Stomach smooth muscle (tissue), 2 donors: ENCODE results near the gene RALY.
A peak's percentile ranks its signal among the peaks of the same experiment; 100 is the strongest.

Experiments used
- H3K27ac ChIP-seq: one replicate; pipeline ENCODE4 v1.7.0; 2013; ENCODE audit warnings: mild to moderate bottlenecking, low read length, inconsistent platforms
- H3K27me3 ChIP-seq, 2 donors: one replicate each; pipeline ENCODE4 v1.7.0; 2013; ENCODE audit warnings: low read length in 2 of 2; ENCODE audit not compliant: insufficient read depth in 2 of 2, control insufficient read depth in 1 of 2
- H3K36me3 ChIP-seq, 2 donors: one replicate each; pipeline ENCODE4 v1.7.0; 2013; ENCODE audit warnings: low read length in 2 of 2; ENCODE audit not compliant: control insufficient read depth in 2 of 2, insufficient read depth in 2 of 2
- H3K4me1 ChIP-seq: one replicate; pipeline ENCODE4 v1.7.0; 2013; ENCODE audit warnings: low read length; ENCODE audit not compliant: control insufficient read depth, insufficient read depth
- H3K4me3 ChIP-seq, 2 donors: one replicate each; pipeline ENCODE4 v1.7.0; 2013; ENCODE audit warnings: low read length in 2 of 2
- H3K9ac ChIP-seq, 2 donors: one replicate each; pipeline ENCODE4 v1.7.0; 2013; ENCODE audit warnings: low read length in 2 of 2, mild to moderate bottlenecking in 1 of 2
- H3K9me3 ChIP-seq, 2 donors: one replicate each; pipeline ENCODE4 v1.7.0; 2013; ENCODE audit warnings: low read length in 2 of 2; ENCODE audit not compliant: control insufficient read depth in 2 of 2
- donor health status: healthy.
- donor health status: Pancreatic carcinoma.

Gene RALY

DNA sequence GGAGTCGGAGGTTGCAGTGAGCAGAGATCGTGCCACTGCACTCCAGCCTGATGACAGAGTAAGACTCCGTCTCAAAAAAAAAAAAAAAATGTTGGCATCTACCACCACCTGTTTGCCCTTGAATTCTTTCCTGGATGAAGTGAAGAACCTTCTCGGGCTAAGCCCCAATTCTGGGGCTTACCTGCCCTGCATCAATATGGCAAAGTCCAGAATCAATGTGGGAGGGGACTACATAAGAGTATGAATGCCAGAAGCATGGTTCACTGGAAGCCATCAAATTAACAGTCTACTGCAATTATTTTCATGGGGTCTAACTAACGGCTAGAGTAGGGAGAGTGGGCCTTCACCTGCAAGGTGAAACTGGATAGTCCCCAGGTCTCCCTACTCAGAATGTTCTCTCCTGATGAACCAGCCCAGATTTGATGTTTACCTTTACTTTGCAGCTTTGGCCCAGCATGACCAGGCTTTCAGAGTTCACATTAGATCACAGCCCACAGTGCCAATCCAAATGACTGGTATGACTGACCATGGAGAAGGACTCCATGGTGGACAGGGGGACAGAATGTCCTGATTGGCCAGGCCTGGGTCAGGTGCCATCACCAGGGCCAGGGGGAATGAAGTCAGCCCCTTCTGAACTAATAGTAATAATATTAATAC, 7.0 kb upstream of the RALY start:
- Histone ChIP-seq H3K4me3 (no peak overlapping the region), H3K9ac (no peak overlapping the region), H3K9me3 (no peaks in the 10 kb centered on the region), H3K27me3 (no peaks in the 10 kb centered on the region), H3K4me1 (peaks cover 4% of the 10 kb centered on the region), H3K36me3 (no peaks in the 10 kb centered on the region), H3K27ac (no peak overlapping the region)

DNA sequence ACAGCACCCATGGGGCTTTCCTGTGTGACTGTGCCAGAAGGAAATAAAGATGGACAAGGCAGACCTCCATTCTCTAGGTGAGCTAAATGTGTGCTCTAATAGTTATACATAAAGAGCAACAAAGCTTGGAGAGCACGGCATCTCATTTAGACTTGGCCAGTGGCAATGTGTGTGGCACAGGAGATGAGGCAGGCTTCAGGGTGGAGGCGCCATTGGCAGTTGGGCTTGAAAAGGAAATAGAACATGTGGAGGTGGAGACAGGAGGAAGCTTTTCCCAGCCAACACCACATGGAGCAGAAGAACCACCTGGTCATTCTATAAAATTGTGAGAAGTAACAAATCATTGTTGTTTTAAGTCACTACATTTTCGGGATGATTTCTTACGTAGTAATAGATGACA, 3.6 kb upstream of the RALY start:
- Histone ChIP-seq H3K9ac (no peak overlapping the region), H3K27me3 (no peaks in the 10 kb centered on the region), H3K4me3 (no peak overlapping the region), H3K4me1 (peaks cover 17% of the 10 kb centered on the region), H3K9me3 (no peaks in the 10 kb centered on the region), H3K36me3 (no peaks in the 10 kb centered on the region), H3K27ac (no peak overlapping the region)

GRCh38 chr20:33991502-33991901, 2.2 kb upstream of the RALY start:
- Histone ChIP-seq H3K9ac (no peak overlapping the region), H3K9me3 (no peaks in the 10 kb centered on the region), H3K36me3 (no peaks in the 10 kb centered on the region), H3K27ac (no peak overlapping the region), H3K27me3 (no peaks in the 10 kb centered on the region), H3K4me1 (peaks cover 30% of the 10 kb centered on the region), H3K4me3 (no peak overlapping the region)

- peak overlapping the region; percentile 91 to 92 for H3K4me3 ChIP-seq
- H3K9ac ChIP-seq, result peak overlapping the region; percentile 69 to 91
- peaks cover 36% of the 10 kb centered on the region for H3K4me1 ChIP-seq
- no peaks in the 10 kb centered on the region for H3K9me3 ChIP-seq
- no peaks in the 10 kb centered on the region for H3K36me3 ChIP-seq
- no peaks in the 10 kb centered on the region for H3K27me3 ChIP-seq
- H3K27ac ChIP-seq, result peak overlapping the region; percentile 91
These were observed 1.4 kb upstream of the RALY start for GRCh38 chr20:33992145-33992922.

DNA sequence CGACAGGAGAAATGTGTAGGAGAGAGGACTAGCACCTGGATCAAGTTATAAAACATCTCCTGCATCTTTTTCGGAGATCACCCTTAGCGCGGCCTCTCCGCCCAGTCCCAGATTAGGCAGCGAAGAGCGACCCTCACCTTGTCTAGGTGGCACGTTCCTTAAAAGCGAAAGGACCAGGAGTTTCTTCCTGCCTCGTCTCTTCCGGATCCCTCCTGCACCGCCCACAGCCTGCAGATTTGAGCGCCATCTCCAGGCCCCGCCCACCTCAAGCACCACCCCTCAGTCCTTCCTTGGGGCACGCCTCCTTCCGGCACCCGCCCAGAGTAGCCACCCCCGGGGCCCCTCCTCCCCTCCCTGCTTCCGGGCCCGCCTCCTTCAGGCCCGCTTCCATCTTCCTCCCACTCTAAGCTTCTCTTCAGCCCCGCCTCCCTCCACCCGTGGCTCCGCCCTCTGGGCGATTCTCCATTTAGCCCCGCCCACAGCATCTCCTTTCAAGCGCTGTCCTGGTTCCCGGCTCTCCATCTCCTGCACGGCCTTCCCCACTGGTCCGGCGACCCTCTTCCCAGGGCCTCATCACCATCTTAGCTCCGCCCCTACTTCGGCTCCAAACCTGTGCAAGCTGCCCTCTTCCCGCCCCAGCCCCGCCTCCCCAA, 662 bp upstream of the RALY start:
- Histone ChIP-seq H3K4me3 (peak overlapping the region; percentile 91 to 92), H3K9me3 (no peaks in the 10 kb centered on the region), H3K9ac (peak overlapping the region; percentile 78 to 91), H3K27ac (peak overlapping the region; percentile 91), H3K4me1 (peaks cover 43% of the 10 kb centered on the region), H3K36me3 (no peaks in the 10 kb centered on the region), H3K27me3 (no peaks in the 10 kb centered on the region)

DNA sequence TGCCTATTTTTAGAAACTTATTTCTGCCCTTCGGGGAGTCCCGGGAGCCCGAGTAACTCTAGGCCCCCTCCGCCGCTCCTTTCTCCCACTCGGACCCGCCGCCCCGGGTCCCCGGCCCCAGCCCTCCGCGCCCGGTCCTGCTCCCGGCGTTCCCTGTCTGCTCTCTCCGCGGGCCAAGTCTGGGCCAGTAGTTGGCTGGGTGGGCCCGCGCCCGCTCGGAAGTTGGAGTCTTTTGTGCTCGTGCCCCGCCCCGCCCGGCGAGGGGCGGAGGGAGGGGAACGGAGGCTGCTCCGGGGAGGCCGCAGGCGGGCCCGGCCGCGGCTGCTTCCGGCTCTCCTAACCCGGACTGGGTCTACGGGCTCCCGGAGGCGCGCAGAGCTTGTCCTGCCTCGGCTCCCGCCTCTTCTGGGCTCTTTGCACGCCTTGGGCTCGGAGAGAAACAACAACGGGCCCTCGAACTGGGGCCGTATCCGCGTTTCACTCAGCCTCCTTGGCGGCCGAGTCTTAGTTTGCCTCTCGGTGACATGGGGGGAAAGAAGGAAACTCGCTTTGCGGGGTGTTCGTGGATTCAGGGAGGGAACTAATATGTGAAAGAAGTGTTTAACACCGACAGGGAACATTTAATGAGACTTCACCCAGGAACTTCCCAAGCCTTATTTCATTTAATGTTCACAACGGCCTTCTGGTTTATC, 657 bp downstream of the RALY start:
- Histone ChIP-seq H3K9ac (peak overlapping the region; percentile 78 to 89), H3K27me3 (no peaks in the 10 kb centered on the region), H3K4me1 (peaks cover 54% of the 10 kb centered on the region), H3K27ac (peak overlapping the region; percentile 91), H3K36me3 (no peaks in the 10 kb centered on the region), H3K4me3 (peak overlapping the region; percentile 85 to 92), H3K9me3 (no peaks in the 10 kb centered on the region)

DNA sequence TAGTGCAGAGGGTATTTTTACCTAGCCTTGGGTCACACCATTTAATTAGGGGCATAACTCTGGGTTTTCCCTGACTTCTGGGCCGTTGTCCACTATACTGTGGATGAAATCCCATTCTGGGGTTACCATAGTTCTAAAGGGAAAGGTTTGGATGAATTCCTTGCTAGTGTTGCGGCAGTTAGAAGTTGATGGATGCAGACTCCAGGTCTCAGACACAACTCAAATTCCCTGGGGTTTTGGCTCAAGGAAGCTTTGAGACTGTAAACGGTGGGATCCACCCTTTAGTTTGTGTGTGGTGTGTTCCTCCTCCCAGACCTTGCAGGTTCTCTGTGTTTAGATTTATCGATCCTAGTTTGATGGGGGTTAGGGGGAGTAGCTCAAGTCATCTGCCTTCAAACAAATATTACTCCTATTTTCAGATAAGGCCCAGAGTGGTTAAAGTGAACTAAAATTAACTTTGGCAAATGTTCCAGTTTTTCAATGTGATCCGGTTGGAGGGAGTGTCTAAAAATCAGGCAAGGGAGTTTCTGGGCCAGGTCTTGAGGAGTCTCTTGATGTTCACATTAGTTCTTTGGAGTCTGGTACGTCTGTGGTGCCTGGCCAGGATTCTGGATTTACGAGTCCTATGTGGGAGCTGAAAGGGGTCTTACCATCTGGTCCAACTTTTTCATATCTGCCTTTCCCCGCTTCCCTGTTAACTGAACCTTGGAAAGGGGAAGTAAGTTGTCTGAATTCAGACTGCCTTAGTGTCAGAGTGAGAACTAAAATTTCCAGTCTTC, 1.5 kb downstream of the RALY start:
- Histone ChIP-seq H3K36me3 (no peaks in the 10 kb centered on the region), H3K27me3 (no peaks in the 10 kb centered on the region), H3K4me1 (peaks cover 62% of the 10 kb centered on the region)

DNA sequence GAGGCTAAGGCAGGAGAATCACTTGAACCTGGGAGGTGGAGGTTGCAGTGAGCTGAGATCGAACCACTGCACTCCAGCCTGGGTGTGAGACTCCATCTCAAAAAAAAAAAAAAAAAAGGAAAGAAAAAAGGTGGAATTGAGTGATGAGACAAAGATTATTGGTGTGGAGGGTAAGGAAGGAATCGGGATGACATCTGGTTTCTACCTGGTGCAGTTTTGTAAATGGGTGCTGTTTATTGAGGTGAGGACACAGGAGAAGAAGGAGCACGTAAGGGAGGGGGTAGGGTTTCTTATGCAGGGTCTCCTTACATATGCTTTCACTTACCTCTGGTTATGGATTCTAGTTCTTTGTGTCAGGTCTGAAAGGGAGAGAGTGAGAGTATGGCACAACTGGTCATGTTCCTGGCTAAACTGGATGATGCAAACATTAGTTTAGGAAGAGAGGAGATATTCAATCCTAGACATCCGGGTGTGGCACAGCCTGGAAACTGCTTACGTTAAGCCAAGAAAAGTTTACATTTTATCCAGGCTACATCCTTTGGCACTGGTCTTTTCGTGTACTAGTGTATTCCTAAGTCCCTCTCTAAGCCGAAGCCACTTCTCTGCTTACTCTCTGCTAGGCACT, 5.4 kb downstream of the RALY start:
- Histone ChIP-seq H3K9me3 (no peaks in the 10 kb centered on the region), H3K27ac (no peak overlapping the region), H3K27me3 (no peaks in the 10 kb centered on the region), H3K4me1 (peaks cover 49% of the 10 kb centered on the region), H3K9ac (no peak overlapping the region), H3K4me3 (peak overlapping the region in 1 of 2 donors; percentile 15), H3K36me3 (no peaks in the 10 kb centered on the region)

More for the DNA sequence above, 1.5 kb downstream of the RALY start:
- Histone ChIP-seq H3K9me3 (no peaks in the 10 kb centered on the region), H3K9ac (peak overlapping the region; percentile 78 to 89), H3K4me3 (peak overlapping the region; percentile 85 to 92), H3K27ac (peak overlapping the region; percentile 91)

- Histone ChIP-seq H3K27me3 (no peaks in the 10 kb centered on the region), H3K4me3 (no peak overlapping the region), H3K9me3 (no peaks in the 10 kb centered on the region), H3K36me3 (no peaks in the 10 kb centered on the region), H3K4me1 (peaks cover 33% of the 10 kb centered on the region), H3K27ac (no peak overlapping the region), H3K9ac (no peak overlapping the region)
These were observed 7.7 kb downstream of the RALY start for GRCh38 chr20:34001378-34001777.
